Superior temporal gyrus (tissue), 1 donor: ENCODE results near the gene BOD1L2.

Source experiments
- DNase-seq: peaks from one replicate; pipeline ENCODE4 v3.0.0-alpha.2; 2016; ENCODE audit errors: extremely low spot score

The BOD1L2 gene

DNA sequence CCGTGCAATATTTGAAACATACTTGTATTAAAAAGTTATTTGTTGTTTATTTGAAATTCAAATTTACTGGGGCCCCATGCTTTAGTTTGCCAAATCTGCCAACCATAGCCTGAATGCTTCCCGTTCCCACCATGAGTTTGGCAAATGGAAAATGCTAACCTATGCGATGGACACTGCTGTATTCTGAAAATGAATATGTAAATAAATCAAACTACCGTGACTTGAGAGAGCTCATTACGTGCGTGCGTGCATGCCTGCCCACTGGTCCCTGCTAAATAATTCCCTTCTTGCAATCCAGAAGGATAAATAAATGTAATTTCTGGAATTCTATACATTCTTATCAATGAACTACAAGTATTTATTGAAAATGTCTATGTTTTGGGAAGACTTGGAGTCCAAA, 3.2 kb downstream of the BOD1L2 start:
- no peak for DNase-seq

- DNase-seq, result no peak
Observed at GRCh38 chr18:57150828-57151227, 3.9 kb downstream of the BOD1L2 start.

DNA sequence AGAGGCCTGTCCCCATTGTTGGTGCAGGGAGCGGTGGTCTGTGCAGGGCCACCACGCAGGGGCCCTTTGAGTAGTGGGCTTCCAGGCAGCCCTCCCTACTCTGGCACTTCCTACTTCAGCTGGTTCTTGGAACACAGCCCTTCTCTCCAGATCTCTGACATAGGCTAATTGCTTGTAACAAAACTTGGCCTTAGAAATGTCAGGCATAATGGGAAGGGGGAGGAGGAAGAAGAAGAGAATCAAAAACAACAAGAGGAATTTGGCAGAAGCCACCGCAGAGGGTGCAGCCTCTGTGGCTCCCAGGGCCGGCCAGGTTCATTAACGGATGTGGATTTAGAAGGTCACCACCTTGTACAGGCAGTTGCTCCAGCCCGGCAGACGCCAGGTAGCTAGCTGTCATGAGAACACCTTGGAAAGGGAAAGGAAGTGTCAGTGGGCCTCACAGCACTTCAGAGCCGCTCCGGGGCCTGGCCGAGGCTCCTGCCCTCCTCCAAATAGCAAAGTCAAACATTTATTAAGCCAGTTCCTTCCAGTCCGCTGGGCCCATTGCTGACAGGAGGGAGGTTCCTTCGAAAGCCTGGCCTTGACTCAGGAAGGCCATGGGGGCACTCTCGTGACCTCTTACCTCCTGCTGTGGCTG, 7.4 kb downstream of the BOD1L2 start:
- DNase-seq, result no peak

- no peak for DNase-seq
Observed at GRCh38 chr18:57164401-57164800, 17.5 kb downstream of the BOD1L2 start.

GRCh38 chr18:57167617-57168308, 20.9 kb downstream of the BOD1L2 start:
- DNase-seq, result no peak

- no peak for DNase-seq
Observed at GRCh38 chr18:57171026-57171425, 24.1 kb downstream of the BOD1L2 start.

DNA sequence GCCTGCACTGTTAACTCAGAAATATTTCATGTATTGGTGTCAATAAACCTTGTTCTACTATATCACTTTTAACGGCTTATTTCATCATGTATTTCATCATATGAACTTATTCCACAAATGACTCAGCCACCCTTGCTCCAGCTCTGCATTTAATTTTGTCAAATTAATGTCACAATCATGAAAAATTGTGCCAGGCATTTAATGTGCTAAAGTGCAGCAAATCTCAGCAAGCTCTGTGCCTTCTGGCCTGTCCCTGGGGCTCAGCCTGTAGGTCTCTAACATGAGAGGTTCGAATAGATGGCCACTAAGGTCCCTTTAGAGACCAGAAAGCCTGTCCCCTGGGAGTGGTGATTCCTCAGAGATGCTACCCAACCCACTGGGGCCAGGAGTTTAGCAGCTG, 28.6 kb downstream of the BOD1L2 start:
- no peak for DNase-seq

- no peak for DNase-seq
Observed at GRCh38 chr18:57185434-57185833, 38.5 kb downstream of the BOD1L2 start.

- DNase-seq, result no peak
Observed at GRCh38 chr18:57188851-57189557, 42.1 kb downstream of the BOD1L2 start.

DNA sequence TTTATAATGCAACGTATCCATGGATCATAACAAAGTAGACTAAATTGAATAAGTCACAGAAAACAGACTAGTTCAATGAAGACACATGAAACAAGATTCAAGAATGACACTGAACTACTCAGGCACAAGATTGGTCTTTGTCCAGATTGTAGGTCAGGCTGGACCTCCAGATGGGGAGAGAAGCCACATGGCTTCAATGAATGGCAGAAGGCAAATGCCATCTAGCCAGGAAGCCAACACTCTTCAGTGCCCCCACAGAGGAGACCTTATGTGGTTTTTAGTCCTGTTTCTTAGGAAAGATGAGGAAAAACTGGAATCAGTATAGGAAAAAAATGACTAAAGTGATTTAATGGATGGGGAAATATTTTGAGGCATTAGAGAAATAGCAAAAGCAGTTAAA, 43.1 kb downstream of the BOD1L2 start:
- no peak for DNase-seq

GRCh38 chr18:57194070-57194469, 47.2 kb downstream of the BOD1L2 start:
- no peak for DNase-seq

- DNase-seq, result no peak
Observed at GRCh38 chr18:57194622-57195021, 47.7 kb downstream of the BOD1L2 start.

- DNase-seq, result no peak
Observed at GRCh38 chr18:57195341-57195740, 48.5 kb downstream of the BOD1L2 start.

- no peak for DNase-seq
Observed at GRCh38 chr18:57197261-57197660, 50.4 kb downstream of the BOD1L2 start.

DNA sequence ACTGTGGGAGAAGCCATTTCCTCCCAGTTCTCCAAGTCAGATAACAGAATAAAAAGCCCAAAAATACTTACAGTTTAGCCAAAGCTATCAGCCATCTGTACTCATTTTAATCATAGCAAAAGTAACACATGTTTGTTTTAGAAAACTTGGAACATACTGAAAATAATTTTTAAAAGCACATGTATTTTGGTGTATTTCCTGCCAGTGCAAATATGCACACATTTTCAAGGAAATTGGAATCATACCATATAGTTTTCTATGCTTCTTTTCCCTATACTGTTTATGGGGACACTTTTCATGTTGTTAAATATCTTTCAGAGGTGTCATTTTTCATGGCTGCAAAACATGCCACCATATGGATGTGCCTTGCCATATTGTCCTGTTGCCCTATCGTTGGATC, 51.2 kb downstream of the BOD1L2 start:
- no peak for DNase-seq
